Stimulated activated CD8-positive, alpha-beta memory T cell treated with anti-CD3 and anti-CD28 coated beads, Interleukin-15, amount 100 ng/mL, for 48 hours (primary cell): ENCODE results near the gene PARD3B.

Experiments used
- DNase-seq, 2 donors: peaks; one replicate each; pipeline ENCODE4 v3.0.0-alpha.2; 2020; ENCODE audit warnings: low read depth in 2 of 2

Gene PARD3B

DNA sequence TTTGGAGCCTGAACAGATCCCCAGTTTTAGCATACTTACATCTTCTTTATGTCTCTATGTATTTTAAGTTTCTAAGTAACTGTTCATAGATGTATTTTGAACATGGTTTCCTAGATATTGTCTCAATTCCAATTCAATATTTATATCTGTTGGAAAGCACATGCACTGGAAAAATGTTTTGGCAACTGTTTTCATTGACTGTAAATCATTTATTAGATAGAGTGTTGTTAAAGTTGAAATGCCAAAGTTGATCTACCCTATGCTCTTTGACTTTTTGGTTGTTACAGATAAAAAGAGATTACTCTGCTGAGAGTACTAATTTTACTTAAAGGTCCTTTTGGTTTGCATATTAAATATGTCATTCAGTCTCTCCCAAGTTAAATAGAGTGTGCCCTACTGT lies 792.0 kb downstream of the PARD3B start:
- no peak for DNase-seq

DNA sequence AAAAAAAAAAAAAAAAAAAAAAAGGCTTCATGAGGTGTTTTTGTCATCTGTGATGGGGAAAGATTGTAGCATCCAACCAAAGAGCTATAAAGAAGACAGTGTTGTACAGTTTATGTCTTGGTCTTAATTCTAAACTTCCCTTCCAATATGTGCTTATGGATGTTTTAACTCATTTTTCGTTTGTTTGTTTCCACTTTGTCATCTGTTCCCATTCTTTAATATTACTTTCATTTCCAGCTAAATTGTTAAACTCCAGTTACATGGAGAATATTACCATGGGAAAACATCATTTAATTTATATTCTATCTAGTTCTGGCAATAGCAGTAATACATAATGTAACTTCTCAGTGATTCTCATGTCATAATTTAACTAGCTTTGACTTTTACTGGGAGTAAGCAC lies 792.9 kb downstream of the PARD3B start:
- no peak for DNase-seq

DNA sequence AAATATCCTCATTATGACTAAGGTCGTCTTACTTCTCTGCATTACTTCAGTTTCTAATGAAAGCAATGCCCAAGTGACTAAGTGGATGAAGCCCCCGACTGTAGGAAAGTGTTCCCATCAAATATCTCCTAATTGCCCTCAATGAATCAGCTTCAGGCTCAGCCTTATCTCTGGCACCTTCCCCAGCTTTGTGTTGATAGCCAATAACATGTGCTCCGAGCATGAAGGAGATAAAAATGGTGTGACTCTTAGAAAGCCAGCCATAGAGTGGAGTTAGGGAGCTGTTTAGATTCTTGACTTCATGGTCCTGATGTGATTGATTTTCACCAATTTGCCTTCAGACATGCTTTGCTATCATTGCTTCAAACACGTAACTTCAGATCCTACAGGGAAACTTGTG lies 797.8 kb downstream of the PARD3B start:
- DNase-seq: no peak

DNA sequence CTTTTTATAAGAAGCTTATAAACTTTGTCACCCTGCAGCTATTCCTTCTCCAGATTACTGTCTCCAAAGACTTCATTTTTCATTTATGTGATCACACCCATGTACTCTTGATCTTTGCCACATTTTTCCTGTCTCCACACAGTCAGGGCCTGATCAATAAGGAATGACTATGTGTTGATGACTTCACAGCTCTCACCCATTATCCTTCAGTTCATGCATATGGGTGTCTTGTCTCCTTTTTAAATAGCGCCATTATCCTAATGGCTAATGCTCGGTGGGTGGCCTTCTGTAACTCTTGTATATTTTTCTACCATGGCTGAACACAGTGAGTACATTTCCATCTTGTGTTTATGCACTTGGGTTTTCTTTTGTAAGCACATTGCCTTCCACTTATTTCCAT lies 801.4 kb downstream of the PARD3B start:
- DNase-seq: no peak

DNA sequence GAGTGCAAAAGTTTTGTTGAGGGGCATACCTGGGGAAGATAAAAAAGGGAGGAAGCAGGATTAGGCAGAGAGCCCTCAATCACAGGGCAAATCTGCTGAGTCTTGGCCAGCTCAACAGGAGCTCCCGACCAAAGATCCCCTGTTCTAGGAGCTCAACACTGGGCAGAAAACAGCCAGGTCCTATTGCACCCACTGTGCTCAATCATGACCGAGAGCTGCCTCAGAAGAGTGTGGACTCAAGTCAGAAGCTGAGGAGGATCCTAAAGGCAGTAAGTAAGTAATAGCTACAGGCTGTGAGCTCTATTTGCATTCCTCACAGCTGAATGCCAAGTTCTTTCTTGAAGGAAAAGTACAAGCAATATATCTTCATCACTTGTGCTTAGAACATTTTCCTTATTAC lies 802.6 kb downstream of the PARD3B start:
- DNase-seq: no peak

DNA sequence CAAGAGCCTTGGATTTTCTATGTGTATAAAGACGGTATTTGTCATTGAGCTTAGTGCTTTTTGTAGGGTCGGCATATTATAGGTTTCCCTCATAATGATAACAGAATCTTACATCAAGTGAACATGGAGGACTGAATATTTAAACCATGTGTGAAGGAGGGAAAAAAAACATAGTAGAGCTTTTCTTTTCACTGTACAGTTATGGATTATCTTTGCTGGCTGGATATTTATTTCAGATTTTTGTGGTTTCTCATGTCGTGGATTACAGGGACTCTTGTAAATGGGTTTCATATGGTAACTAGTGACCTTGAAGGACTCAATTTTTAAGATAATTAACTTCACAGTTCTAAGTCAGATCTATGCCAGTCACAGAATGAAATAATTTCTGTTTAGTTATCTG lies 806.8 kb downstream of the PARD3B start:
- no peak for DNase-seq

DNA sequence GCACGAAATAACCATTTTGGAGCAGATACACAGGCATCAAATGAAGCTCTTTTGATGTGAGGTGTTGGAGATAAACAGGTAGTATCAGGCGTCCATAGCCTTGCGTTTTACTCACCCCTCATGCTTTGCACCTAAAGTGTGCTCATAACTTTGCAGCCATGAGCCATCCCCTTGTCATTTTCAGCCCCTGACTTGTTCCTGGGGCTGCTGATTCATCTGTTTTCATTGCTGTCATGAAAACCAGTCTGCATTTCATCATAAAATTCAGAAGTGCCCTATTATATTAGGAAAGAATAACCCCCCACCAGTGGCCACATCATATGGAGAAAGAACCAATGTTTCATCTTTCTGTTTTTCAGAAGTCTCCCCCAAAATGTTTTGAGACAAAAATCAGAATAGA lies 807.3 kb downstream of the PARD3B start:
- DNase-seq: no peak

DNA sequence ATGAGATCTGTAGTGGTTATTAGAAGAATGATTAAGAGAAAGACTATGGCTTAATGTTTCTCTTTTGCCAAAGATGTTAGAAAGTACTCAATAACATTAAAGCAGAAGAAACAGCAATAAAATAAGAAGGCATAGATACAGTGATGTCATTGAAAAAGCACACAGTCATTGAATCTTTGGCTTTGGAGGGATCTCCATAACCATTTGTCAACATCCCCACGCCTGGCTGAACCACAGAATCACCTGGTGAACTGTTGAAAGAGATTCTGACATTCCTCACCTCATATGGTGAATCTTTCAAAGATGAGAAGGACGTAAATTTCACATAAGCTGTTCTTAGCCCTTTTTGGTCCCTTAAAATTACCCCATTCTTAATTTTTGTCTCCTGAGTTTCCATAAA lies 812.5 kb downstream of the PARD3B start:
- no peak for DNase-seq

DNA sequence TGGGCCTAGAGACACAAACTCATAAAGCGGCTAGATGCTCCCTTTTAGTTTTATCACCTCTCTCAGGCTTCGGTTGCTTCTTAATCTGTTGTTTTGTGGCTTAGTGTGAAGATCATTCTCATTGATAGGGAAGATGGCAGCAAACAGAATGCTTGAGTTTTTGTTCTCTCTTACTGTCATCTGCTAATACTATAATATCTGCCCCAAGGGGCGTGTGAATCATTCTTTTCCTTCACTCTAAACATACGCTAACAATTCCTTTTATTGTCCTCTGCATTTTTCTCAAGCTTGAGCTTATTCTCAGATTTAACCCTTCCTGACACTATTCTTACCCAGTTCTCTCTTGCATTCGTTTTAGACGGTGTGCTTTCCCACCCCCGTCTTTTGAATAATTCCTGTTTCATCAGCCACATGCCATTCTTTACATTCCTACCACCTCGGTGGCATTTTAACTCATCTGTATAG lies 813.1 kb downstream of the PARD3B start:
- no peak for DNase-seq

DNA sequence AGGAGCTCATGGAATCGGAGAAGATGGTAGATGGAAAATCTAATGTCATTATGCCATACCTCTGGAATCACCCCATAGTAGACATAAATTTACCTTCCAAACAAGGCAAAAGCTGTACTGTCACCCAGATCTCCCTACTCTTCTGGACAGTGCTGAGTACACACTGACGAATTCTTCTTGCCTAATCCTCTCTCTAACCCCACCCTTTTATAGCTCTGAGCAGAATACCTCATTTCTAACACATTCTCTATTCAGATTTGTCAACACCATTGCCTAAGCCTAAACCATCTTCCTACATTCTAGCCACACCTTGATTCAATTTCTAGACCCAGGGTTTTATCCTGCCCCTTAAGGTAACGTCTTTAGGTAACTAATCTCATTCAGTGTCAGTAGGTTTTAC lies 816.0 kb downstream of the PARD3B start:
- no peak for DNase-seq

DNA sequence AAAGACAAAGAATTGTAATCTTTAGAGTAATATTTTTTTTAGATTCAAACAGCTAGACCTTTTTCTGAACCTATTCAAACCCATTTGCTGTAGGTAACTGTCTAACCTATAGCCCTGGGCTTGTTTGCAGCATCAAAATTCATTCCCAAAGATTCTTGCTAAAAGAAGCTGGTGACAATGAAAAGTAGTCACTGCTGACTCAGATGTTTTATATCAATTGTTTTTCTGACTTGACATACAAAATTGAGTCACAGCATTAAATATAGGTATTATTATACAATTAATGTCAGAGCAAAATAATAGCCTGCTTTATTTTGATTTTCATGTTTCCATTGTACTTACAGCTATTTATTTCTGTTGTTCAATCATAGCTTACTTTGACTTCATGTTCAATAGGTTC lies 816.7 kb downstream of the PARD3B start:
- DNase-seq: no peak

DNA sequence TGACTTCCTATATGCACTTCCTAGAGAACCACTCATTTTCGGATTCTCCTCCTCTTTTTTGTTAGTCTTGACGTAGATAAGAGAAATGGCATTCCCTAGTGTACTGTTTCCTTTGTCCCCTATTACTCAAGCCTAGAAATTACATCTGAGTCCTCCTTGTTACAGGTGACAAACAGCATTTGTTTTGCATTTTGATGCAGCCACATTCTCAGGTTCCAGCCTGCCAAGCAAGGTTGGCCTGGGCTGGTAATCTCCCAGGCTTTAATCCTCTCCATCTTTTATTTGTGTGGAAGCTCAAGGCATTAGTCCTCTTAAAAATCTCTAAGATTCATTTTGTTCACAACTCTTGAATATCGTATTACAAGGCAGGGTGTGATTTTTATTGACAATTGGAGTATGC lies 819.0 kb downstream of the PARD3B start:
- no peak for DNase-seq

DNA sequence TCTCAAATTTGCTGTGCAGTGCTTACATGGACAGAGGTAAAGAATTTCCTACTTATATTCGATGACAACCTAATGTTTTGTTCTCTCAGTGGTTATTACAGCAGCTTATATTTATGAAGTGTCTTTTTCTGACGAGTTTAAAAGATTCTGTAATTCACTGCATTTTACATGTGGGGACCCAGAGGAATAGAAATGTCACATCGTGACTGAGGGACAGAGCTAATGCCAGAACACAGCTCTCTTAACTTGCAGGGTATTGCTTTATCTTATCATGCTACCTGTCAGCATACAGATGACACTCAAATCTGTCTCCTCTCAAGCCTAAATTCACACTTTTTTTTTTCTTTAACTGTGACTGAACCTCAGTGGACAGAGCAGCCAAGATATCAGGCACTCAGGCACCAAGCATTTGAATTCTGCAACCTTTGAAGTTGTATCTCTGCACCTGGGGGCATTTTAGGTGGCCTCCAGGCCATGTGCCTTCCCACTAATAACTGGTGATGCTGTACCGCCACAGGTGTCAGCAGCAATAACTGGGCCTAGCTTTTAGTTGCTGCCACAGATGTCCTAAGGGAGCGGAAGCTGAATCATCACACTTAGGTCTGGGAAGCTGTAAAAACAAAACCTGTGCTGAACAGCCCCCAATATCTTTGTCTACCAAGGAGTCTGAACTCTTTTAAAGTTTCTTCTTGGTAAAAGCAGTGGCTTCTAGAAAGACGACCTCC lies 821.2 kb downstream of the PARD3B start:
- no peak for DNase-seq

DNA sequence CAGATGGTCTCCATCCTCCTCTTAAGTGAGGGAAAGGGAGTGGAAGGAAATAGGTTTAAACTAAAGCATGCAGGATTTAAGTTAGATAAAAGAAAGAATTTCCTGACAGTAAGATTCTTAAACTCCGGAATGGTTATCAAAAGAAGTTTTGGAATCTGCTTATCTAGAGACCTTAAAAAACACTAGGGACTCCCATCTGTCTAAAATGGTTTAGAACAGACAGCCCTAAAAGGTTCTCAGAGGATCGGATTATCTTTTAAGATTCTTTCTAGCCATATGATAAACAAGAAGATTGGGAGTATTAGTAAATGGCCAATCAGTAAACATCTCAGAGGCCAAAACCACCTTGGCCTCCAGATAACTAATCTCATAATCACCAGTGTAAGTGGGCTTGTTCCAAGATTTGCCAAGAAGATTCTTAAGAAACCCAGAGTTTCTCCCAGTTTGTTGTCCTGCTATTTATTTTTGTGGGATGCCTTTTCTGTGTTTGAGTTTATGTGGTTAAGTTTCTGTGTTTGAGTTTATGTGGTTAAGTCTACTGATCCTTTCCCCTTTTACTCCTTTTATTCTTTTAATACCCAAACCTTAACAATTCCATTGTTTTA lies 822.2 kb downstream of the PARD3B start:
- no peak for DNase-seq

DNA sequence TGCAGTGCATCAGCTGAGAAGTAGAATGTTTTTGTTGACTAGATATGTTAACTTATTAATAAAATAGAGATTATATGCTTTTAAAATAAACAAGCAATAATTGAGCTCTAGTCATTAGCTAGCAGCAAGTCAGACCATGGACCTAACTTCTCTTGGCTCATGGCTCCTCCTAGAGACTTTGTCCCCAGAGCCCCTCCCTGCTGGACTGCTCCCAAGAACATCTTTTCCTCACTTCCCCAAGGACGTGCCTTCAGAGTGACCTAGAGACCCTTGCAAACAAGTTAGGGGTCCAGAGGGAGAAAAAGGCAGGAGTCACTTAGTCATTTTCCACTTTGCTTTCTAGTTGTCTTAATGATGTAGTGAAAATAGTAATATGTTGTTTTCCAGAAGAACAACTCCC lies 824.5 kb downstream of the PARD3B start:
- no peak for DNase-seq

DNA sequence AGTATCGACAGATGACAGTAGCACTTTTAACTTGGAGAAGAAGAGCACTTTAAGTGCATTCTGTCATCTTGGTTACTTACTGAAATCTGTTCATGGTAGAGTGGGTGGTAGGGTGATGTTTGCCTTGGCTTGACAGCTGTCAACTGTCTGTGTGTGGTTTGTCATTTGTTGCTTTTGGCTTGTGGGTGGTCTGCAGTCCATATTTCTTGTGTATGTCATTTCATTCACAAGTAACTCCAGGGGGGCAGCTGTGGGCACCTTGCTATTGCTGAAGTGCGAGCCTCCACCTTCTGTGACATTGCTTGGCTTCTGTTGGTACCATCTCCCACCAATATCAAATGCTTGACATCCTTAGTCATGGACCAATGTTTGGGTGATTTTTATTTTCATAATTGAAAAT lies 825.5 kb downstream of the PARD3B start:
- no peak for DNase-seq

DNA sequence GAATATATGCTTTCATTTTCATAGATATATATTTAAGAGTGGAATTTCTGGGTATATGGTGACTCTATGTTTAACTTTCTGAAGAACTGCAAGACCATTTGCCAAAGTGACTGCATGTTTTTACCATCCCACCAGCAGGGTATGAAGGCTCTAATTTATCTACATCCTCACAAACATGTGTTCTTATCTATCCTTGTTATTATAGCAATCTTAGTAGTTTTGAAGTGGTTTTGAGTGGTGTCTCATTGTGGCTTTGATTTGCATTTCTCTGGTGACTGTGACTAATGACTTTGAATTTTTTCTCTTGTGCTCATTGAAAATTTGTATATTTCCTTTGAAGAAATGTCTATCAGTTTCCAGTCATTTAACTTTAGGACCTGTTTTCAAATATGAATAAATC lies 826.9 kb downstream of the PARD3B start:
- no peak for DNase-seq

DNA sequence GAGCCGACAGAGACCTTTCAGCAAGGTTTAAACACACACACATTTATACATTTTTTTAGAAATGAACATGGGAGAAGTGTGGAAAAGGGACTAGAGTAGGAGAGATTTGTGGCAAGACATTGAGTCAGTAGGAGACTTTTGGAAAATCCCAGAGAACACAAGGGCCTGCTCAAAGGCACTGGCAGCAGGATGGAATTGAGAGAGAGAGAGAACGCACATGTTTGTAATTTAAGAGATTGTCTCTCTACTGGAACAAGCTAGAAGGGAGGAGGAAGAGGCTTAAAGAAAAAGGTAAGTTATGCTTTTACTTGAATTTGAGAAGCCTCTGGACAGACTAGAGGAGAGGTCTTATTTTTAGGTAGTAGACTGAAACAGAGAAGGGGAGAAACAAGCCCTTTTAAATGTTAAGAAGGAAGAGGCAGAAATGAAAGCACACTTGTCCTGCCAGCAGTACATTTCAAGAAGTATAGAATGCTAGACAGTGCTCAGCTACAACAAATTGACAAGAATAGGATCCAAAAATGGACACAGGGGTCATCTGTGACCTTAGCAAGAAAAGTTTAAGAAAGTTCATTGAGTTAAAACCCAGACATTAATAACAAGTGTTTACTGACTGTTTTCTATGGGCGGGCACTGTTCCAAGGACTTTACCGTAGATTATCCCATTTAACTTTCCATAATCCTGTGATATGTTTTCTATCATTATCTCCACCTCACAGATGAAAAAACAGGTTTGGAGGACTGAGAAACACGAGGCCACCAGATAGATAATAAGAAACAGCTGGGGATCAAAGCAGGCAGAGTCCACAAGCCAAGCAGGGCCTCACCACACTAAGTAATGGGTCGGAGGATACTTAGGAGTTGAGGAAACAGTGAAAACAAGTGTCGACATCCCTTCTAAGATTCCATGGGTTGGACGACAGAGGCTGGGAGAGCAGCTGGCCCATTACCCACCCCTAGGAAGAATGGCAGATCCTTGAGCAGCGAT lies 830.5 kb downstream of the PARD3B start:
- DNase-seq: no peak

DNA sequence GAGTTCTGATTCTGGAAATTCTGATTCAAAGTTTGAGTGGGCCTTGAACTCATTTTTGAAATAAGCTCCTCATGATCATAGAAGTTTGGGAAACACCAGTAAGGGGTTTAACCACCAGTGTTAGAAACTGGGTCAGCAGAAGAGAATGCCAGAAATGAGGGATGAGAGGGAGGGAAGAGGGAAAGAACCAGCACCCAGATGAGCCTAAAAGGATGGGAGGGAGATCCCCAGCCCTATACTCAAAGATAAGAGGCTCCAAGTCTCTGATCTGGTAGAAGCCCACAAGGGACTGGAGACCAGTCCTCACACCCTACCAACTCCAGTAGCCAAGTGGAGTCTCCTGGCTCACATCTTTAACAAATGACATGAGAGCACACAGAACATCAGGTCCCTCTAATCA lies 832.0 kb downstream of the PARD3B start:
- DNase-seq: no peak

DNA sequence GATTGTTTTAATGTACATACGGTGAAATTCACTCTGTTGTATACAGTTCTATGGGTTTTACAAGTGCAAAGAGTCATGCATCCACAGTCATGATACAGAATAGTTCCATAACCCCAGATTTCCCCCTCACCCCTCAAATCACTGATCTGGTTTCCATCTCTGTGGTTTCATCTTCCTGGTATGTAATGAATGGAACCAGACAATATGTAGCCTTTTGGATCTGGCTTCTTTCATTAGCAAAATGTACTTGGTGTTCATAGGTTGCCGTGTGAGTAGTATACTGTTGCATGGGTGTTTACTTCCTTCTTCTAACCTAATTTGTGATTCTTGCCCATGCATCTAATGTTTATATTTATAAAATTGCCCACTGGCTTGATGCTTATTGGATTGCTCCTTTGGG lies 838.3 kb downstream of the PARD3B start:
- DNase-seq: no peak

DNA sequence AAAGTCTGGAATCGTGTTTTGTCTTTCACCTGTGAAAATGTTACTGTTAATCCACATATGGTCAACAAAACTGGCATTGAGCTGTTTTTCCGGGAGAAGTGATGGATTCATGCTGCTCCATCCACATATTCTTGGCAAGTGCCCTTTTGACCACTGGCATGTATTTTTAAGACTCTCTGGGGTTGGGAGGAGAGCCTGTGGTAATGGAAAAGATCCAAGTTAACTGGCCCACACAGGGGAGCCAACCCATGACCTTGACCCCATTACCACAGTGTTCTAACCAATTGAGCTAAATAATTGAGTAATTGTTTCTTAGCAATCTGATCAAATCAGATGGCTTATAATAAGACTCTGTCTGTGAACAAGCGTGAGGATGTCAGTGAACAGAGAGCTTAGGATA lies 840.8 kb downstream of the PARD3B start:
- DNase-seq: no peak

DNA sequence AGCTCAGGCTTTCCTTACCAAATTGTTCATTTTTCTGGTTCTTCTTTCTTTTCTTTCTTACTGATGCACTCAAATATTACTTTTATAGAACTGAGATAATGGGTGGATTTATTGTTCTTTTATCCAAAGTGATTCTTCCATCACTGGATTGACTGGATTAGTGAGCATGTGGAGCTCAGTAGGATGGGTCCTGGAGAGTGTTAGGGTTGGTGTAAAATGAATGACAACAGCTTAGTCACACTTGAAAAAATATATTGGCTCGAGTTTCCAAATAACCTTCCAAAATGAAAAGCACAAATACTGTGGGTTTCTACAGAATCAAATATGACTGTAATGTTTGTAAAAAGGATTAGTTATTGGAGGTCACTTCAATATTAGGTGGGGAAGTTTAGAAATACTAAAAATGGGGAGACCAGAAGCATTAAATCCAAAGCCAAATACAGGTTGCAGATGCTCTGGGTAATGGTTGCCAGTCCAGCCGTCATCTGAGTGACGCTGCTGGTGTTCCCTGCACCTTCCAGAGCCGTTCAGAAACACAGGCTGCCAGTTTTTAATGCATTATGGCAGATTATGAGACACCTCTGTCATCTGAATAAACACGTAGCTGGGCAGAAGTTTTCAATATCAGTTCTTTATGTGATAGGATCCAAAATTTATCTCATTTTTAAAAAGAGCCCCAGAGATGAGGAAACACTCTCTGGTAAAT lies 842.2 kb downstream of the PARD3B start:
- DNase-seq: no peak
